IMR-90 (cell line): ENCODE data around the gene TSPAN3. TPM values are rescaled to one million over a fixed set of nuclear protein-coding genes. Genes with fewer than 3 reads are reported as not detected.

Source experiments
- ATAC-seq: fragments of 200-7000 bp; cut with Tn5 transposase; 2 replicates; pipeline ENCODE4 v1.9.1; 2020; ENCODE audit warnings: low read depth, mild to moderate bottlenecking, moderate library complexity
- BruUV-seq: library from RNA; stranded (reverse); fragments of 400-500 nt; replicated peaks from 2 replicates; lab custom pipeline; 2021; lab: Mats Ljungman, UMichigan
- CTCF ChIA-PET: fragments of 300-600 bp; formaldehyde crosslinking; extraction: SDS; loops from one replicate; lab custom pipeline; 2021; ENCODE audit warnings: antibody characterized with exemption; lab: Yijun Ruan, JAX
- POLR2A ChIA-PET: fragments of 300-600 bp; sonication (Branson Sonifier 250); formaldehyde crosslinking; loops from one replicate; lab custom pipeline; 2022; ENCODE audit warnings: antibody characterized with exemption; ENCODE audit not compliant: unreplicated experiment; lab: Charles Lee
- DNase-seq: peaks from one replicate; pipeline ENCODE4 v3.0.0; 2013
- H2AFZ ChIP-seq: replicated peaks from 2 replicates; pipeline ENCODE3; 2013; ENCODE audit warnings: low read length, mild to moderate bottlenecking; ENCODE audit not compliant: poor library complexity
- H2AK5ac ChIP-seq: 2 replicates; pipeline ENCODE4 v1.6.1; 2013; ENCODE audit warnings: low read depth, low read length, inconsistent platforms
- H2AK9ac ChIP-seq: replicated peaks from 2 replicates; pipeline ENCODE3; 2013; ENCODE audit warnings: mild to moderate bottlenecking, low read depth, low read length, moderate library complexity; ENCODE audit not compliant: poor library complexity
- H2BK120ac ChIP-seq: 2 replicates; pipeline ENCODE4 v1.6.1; 2013; ENCODE audit warnings: low read depth, low read length, inconsistent platforms
- H2BK15ac ChIP-seq: 3 replicates; pipeline ENCODE4 v1.6.1; 2013; ENCODE audit warnings: low read depth, low read length, inconsistent platforms
- H2BK20ac ChIP-seq: 2 replicates; pipeline ENCODE4 v1.6.1; 2013; ENCODE audit warnings: low read depth, mild to moderate bottlenecking, inconsistent platforms, low read length, moderate library complexity
- H2BK5ac ChIP-seq: 2 replicates; pipeline ENCODE4 v1.6.1; 2013; ENCODE audit warnings: mild to moderate bottlenecking, low read depth, low read length, inconsistent platforms; ENCODE audit not compliant: poor library complexity, severe bottlenecking
- H3K14ac ChIP-seq: replicated peaks from 2 replicates; pipeline ENCODE4 v1.6.1; 2013; ENCODE audit warnings: low read depth, low read length, inconsistent platforms
- H3K18ac ChIP-seq: 2 replicates; pipeline ENCODE4 v1.6.1; 2013; ENCODE audit warnings: low read depth, low read length, control low read depth
- H3K23ac ChIP-seq: 2 replicates; pipeline ENCODE4 v1.6.1; 2013; ENCODE audit warnings: low read depth, low read length, inconsistent platforms
- H3K27ac ChIP-seq: 2 replicates; pipeline ENCODE4 v1.5.1; 2013; ENCODE audit warnings: mild to moderate bottlenecking, control low read depth, low read length; ENCODE audit not compliant: insufficient read depth
- H3K27me3 ChIP-seq: 2 replicates; pipeline ENCODE4 v1.6.1; 2013; ENCODE audit warnings: low read length; ENCODE audit not compliant: control insufficient read depth, insufficient read depth
- H3K36me3 ChIP-seq: 2 replicates; pipeline ENCODE4 v1.6.1; 2013; ENCODE audit warnings: low read length, mixed read lengths; ENCODE audit not compliant: control insufficient read depth, insufficient read depth
- H3K4ac ChIP-seq: 2 replicates; pipeline ENCODE4 v1.6.1; 2013; ENCODE audit warnings: low read depth, low read length, inconsistent platforms
- H3K4me1 ChIP-seq: 2 replicates; pipeline ENCODE4 v1.6.1; 2013; ENCODE audit warnings: low read length, mixed read lengths; ENCODE audit not compliant: control insufficient read depth, insufficient read depth
- H3K4me2 ChIP-seq: 2 replicates; pipeline ENCODE4 v1.6.1; 2013; ENCODE audit warnings: low read depth, mild to moderate bottlenecking, control low read depth, low read length, moderate library complexity
- H3K4me3 ChIP-seq: 2 replicates; pipeline ENCODE4 v1.5.1; 2013; ENCODE audit warnings: low read depth, mild to moderate bottlenecking, control low read depth, low read length, moderate library complexity; ENCODE audit not compliant: insufficient read depth
- H3K56ac ChIP-seq: 2 replicates; pipeline ENCODE4 v1.6.1; 2013; ENCODE audit warnings: low read length, inconsistent platforms; ENCODE audit not compliant: insufficient read depth; ENCODE audit errors: extremely low read depth
- H3K79me1 ChIP-seq, 2 experiments: 2 replicates each; pipeline ENCODE4 v1.6.1; 2013; ENCODE audit warnings: low read length in 2 of 2, inconsistent platforms in 1 of 2, low read depth in 1 of 2
- H3K9ac ChIP-seq: 2 replicates; pipeline ENCODE4 v1.6.1; 2013; ENCODE audit warnings: low read depth, low read length, control low read depth
- H3K9me1 ChIP-seq: 2 replicates; pipeline ENCODE4 v1.6.1; 2013; ENCODE audit warnings: low read length, inconsistent platforms; ENCODE audit not compliant: insufficient read depth
- H3K9me3 ChIP-seq: 2 replicates; pipeline ENCODE4 v1.6.1; 2013; ENCODE audit warnings: low read length; ENCODE audit not compliant: control insufficient read depth, insufficient read depth
- H4K20me1 ChIP-seq: 2 replicates; pipeline ENCODE4 v1.6.1; 2013; ENCODE audit warnings: low read length, inconsistent platforms; ENCODE audit not compliant: insufficient read depth
- H4K5ac ChIP-seq: 2 replicates; pipeline ENCODE4 v1.6.1; 2013; ENCODE audit warnings: mild to moderate bottlenecking, low read depth, low read length, control low read depth
- H4K8ac ChIP-seq, 2 experiments: 2 replicates each; pipeline ENCODE4 v1.6.1; 2013; ENCODE audit warnings: low read depth in 2 of 2, low read length in 2 of 2, control low read depth in 1 of 2, inconsistent platforms in 1 of 2
- H4K91ac ChIP-seq: 2 replicates; pipeline ENCODE4 v1.6.1; 2013; ENCODE audit warnings: low read depth, low read length, inconsistent platforms; ENCODE audit not compliant: insufficient read depth
- BHLHE40 ChIP-seq: fragments of 150-350 bp; IDR thresholded peaks from 2 replicates; pipeline ENCODE4 v1.6.1; 2016; ENCODE audit warnings: mild to moderate bottlenecking, low read depth, low read length
- CEBPB ChIP-seq: IDR thresholded peaks from 2 replicates; pipeline ENCODE4 v1.6.1; 2012; ENCODE audit warnings: low read depth, low read length, improper control_type of control experiment
- CHD1 ChIP-seq: IDR thresholded peaks from 2 replicates; pipeline ENCODE4 v1.6.1; 2012; ENCODE audit warnings: low read depth, low read length, improper control_type of control experiment
- CTCF ChIP-seq: conservative IDR thresholded peaks from 2 replicates; pipeline ENCODE4 v1.5.1; 2012; ENCODE audit warnings: mild to moderate bottlenecking, low read depth, low read length, improper control_type of control experiment
- FOS ChIP-seq: fragments of 150-350 bp; IDR thresholded peaks from 2 replicates; pipeline ENCODE4 v1.6.1; 2016; ENCODE audit warnings: low read depth, low read length
- MAZ ChIP-seq: IDR thresholded peaks from 2 replicates; pipeline ENCODE4 v1.6.1; 2012; ENCODE audit warnings: low read depth, mild to moderate bottlenecking, low read length, improper control_type of control experiment, moderate library complexity, borderline replicate concordance
- MXI1 ChIP-seq: IDR thresholded peaks from 2 replicates; pipeline ENCODE4 v1.6.1; 2012; ENCODE audit warnings: low read depth, mild to moderate bottlenecking, low read length, moderate library complexity, borderline replicate concordance
- NFE2L2 ChIP-seq: fragments of 150-350 bp; IDR thresholded peaks from 2 replicates; pipeline ENCODE4 v1.6.1; 2016; ENCODE audit warnings: low read depth, mild to moderate bottlenecking, low read length
- RAD21 ChIP-seq: IDR thresholded peaks from 2 replicates; pipeline ENCODE4 v1.6.1; 2012; ENCODE audit warnings: low read length, improper control_type of control experiment
- RCOR1 ChIP-seq: IDR thresholded peaks from 2 replicates; pipeline ENCODE4 v1.6.1; 2012; ENCODE audit warnings: mild to moderate bottlenecking, low read length, improper control_type of control experiment; ENCODE audit not compliant: insufficient replicate concordance
- RFX5 ChIP-seq: IDR thresholded peaks from 2 replicates; pipeline ENCODE4 v1.8.0; 2012; ENCODE audit warnings: low read depth, mild to moderate bottlenecking, low read length, moderate library complexity
- USF2 ChIP-seq: fragments of 150-350 bp; IDR thresholded peaks from 2 replicates; pipeline ENCODE4 v1.6.1; 2017; ENCODE audit warnings: mild to moderate bottlenecking, antibody characterized with exemption, low read length, low read depth
- WGBS, 2 experiments: methylation state at CpG; one replicate each; pipeline versions ENCODE4 v1.1.5 to v1.1.7; 2013; ENCODE audit warnings: missing lambda C conversion rate in 2 of 2; ENCODE audit not compliant: insufficient read length in 1 of 2; ENCODE audit errors: extremely low coverage in 2 of 2; 5-methylcytosine and 5-hydroxymethylcytosine counted together
- dilution Hi-C: fragments of 300-500 bp; cut with HindIII; formaldehyde crosslinking; loops from one replicate; pipeline ENCODE4 v1.14.3; 2018; ENCODE audit warnings: low sequenced_read_pairs; ENCODE audit not compliant: unreplicated experiment
- in situ Hi-C: fragments of 300-500 bp; cut with MboI; formaldehyde crosslinking; loops from 3 replicates; pipeline ENCODE4 v1.14.3; 2019; ENCODE audit warnings: low sequenced_read_pairs, inconsistent platforms, mixed read lengths
- intact Hi-C: fragments of 100-400 bp; cut with micrococcal nuclease; formaldehyde crosslinking; loops from 2 replicates; pipeline ENCODE4 v1.10.0; 2022
- polyA plus RNA-seq, 3 experiments: library from polyadenylated mRNA; depleted of rRNA; stranded (reverse); fragments of >200 nt; gene quantifications; 2 replicates each; pipeline ENCODE4 v1.2.3, GENCODE V29; 2012; ENCODE audit warnings: low replicate concordance in 1 of 3
- total RNA-seq: library from RNA; depleted of rRNA; stranded (reverse); fragments of >200 nt; gene quantifications from 2 replicates; pipeline ENCODE4 v1.2.3, GENCODE V29; 2012
- TF ChIP-seq, protein P1 (sequence below): fragments of 150-350 bp; IDR thresholded peaks from 2 replicates; pipeline ENCODE4 v1.6.1; 2016; ENCODE audit warnings: low read depth, mild to moderate bottlenecking, low read length, moderate library complexity, borderline replicate concordance

Gene TSPAN3
- total and polyA plus RNA-seq, 2 of the 4 experiments (the other 2 are of a cell fraction), result 270 to 295 TPM

GRCh38 chr15:77046704-77047412 is 24.1 kb downstream of the TSPAN3 start:
- Histone ChIP-seq H3K4me2 (no peak overlapping the region), H3K27ac (no peak overlapping the region), H2BK5ac (no peak overlapping the region), H4K5ac (no peak overlapping the region), H2AFZ (no peak overlapping the region), H3K4ac (no peak overlapping the region), H3K79me1 (peaks cover 18 to 40% of the 10 kb centered on the region in 2 experiments), H3K4me3 (no peak overlapping the region), H2AK9ac (peak overlapping the region; percentile 11), H3K18ac (no peak overlapping the region), H2AK5ac (no peak overlapping the region), H3K36me3 (peaks cover 36% of the 10 kb centered on the region), H4K20me1 (no peaks in the 10 kb centered on the region), H3K23ac (no peak overlapping the region), H3K27me3 (no peaks in the 10 kb centered on the region), H4K8ac (no peak overlapping the region), H4K91ac (no peak overlapping the region), H3K14ac (no peak overlapping the region), H2BK120ac (no peak overlapping the region), H2BK15ac (no peak overlapping the region), H3K9ac (no peak overlapping the region), H3K56ac (no peak overlapping the region), H2BK20ac (no peak overlapping the region), H3K4me1 (peaks cover 3% of the 10 kb centered on the region; the same call in 1 of the 2 replicates), H3K9me3 (no peaks in the 10 kb centered on the region), H3K9me1 (peaks cover 12% of the 10 kb centered on the region; the same call in 1 of the 2 replicates)
- dilution Hi-C loops (no loop called here), in situ Hi-C loops (no loop called here), intact Hi-C loops (no loop called here)
- POLR2A ChIA-PET, result no interaction called here
- TF ChIP-seq CTCF (no peak), CHD1 (no peak), CEBPB (no peak), MAZ (no peak), RCOR1 (no peak), BHLHE40 (no peak), NFE2L2 (no peak), USF2 (no peak), FOS (no peak), RAD21 (no peak), MXI1 (no peak), RFX5 (no peak)
- TF ChIP-seq, protein P1, sequence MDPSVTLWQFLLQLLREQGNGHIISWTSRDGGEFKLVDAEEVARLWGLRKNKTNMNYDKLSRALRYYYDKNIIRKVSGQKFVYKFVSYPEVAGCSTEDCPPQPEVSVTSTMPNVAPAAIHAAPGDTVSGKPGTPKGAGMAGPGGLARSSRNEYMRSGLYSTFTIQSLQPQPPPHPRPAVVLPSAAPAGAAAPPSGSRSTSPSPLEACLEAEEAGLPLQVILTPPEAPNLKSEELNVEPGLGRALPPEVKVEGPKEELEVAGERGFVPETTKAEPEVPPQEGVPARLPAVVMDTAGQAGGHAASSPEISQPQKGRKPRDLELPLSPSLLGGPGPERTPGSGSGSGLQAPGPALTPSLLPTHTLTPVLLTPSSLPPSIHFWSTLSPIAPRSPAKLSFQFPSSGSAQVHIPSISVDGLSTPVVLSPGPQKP, result no peak
- CTCF ChIA-PET, result no interaction called here
- ATAC-seq (no peak), DNase-seq (no peak)
- BruUV-seq, result no TSS peak
- WGBS, 2 experiments, result no CpG with 5 or more reads among the region's 7 CpGs
